Measurements from ENCODE around the gene PPP4R2. TPM values are rescaled to one million over a fixed set of nuclear protein-coding genes. Genes with fewer than 3 reads are reported as not detected.

The PPP4R2 gene
- total and polyA plus RNA-seq, 10 of the 15 experiments (the other 5 are each of a cell fraction or from before 2014, with no cell fraction given) = 16.7 to 83.4 (median 38.9) TPM

DNA sequence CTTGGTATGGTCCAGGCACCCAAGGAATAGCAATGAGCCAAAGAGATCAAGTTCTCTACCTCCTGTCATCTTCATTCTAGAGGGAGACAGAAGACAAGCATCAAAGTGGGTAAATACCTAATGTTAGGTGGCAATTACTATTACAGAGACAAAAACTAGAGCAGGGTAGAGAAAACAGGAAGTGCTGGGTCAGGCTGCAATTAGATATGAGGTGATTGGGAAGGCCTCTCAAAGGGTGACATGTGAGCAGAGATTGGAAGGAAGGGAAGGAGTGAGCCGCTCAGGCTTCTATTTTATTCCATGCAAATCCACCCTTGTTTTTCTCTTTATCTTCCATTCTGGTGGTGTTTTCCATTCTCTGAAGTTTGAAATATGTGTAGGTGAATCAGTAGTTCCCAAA lies 102.3 kb downstream of the PPP4R2 start:
- ChIA-PET SMC1A (ENCODE audit: uncharacterized antibody, unreplicated experiment) (interaction anchor here (5.9 kb wide), 1 partner anchor 403 kb away, joined by 30 read pairs; no protein-coding TSS in a partner anchor), RAD21 (ENCODE audit: unreplicated experiment) (no interaction called here), CTCF (interaction anchor here (6.2 kb wide), 1 partner anchor 403 kb away, joined by 91 read pairs; no protein-coding TSS in a partner anchor), POLR2A (no interaction called here)
- BruUV-seq (replicated peaks) = no TSS peak
- Histone ChIP-seq H2AFZ (ENCODE audit: control insufficient read depth, low read depth, low read length) (no peak overlapping the region), H3K36me3 (ENCODE audit: control insufficient read depth in 2 of 2, insufficient read depth in 2 of 2, low read length in 1 of 2) (no peaks in the 10 kb centered on the region), H3K27me3 (replicated peaks in 1 of 2; ENCODE audit: control insufficient read depth in 2 of 2, insufficient read depth in 2 of 2, low read length in 1 of 2) (no peaks in the 10 kb centered on the region; a peak in 1 of 4 replicates), H3K79me2 (ENCODE audit: control insufficient read depth, insufficient read depth, low read length) (no peaks in the 10 kb centered on the region), H3K4me1 (ENCODE audit: control insufficient read depth, insufficient read depth, low read length) (no peaks in the 10 kb centered on the region), H3K27ac (ENCODE audit: control insufficient read depth, insufficient read depth) (no peak overlapping the region), H3K9ac (ENCODE audit: control insufficient read depth, insufficient read depth, low read length) (no peak overlapping the region), H4K20me1 (ENCODE audit: control insufficient read depth, insufficient read depth) (no peaks in the 10 kb centered on the region), H3K4me2 (ENCODE audit: control insufficient read depth, insufficient read depth) (no peak overlapping the region), H3K4me3 (no peak overlapping the region), H3K9me3 (replicated peaks; ENCODE audit: control insufficient read depth, insufficient read depth, low read length) (no peaks in the 10 kb centered on the region)
- TF ChIP-seq RAD21 (IDR thresholded peaks at IDR 0.05; ENCODE audit: insufficient read depth, low read depth, low read length) (no peak), SPI1 (IDR thresholded peaks at IDR 0.05; ENCODE audit: borderline replicate concordance, insufficient read depth, low read depth, low read length) (peak; percentile 81), PML (IDR thresholded peaks at IDR 0.05; ENCODE audit: low read length) (no peak), EED (IDR thresholded peaks at IDR 0.05; ENCODE audit: low read depth) (no peak)
- WGBS (ENCODE audit: insufficient coverage, insufficient replicate concordance, low lambda C conversion rate, missing lambda C conversion rate) = 42% methylated on average over 1 of the region's 1 CpG
- intact Hi-C loops (cut with micrococcal nuclease; ENCODE audit: unreplicated experiment) (no loop called here), in situ Hi-C loops (cut with MboI) (loop anchor here (5.0 kb wide), 1 partner anchor 403 kb away; no protein-coding TSS in a partner anchor)
- FAIRE-seq = no peak
- no peak for DNase-seq (ENCODE audit: low read depth, low spot score)
- no peak for ATAC-seq

DNA sequence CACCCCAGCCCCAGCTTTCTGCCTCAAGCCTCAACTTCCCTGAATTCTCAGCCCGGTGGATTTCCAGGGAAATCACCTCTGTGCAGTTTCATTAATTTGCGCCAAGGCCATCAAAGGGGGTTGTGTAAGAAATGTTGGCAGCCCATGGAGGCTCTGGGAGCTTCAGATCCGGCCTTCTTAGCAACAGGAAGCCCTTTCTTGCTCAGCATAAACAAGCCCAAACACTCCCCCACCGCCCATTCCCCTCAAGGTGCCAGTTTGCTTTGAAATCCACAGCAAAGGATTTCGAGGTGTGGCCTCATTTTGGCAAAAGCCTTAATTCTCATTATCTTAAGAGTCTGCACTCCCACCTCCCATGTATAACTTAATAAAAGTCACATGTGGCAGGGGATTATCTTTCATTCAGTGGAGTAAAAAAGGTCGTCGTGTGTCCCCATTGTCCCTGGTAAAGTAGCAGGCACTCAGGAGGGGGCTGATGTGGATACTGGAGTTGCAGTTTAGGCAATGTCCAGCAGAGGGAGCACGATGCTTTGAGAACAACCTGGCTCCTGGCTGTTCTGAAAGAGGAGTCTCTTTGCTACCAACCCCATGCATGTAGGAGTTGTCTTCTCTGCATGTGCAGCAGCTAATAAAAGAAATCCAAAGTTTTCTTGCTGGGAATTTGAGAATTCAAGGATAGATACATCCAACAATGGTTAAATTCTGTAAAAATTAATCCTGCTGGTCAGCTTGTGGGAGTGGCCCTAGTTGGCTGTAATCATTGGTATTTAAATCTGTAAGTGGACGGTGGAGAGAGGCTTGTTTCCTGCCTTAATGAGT lies 104.3 kb downstream of the PPP4R2 start:
- ChIA-PET SMC1A (ENCODE audit: uncharacterized antibody, unreplicated experiment) (interaction anchor here (1.0 to 2.2 kb wide), 7 partner anchors 28 to 401 kb away, joined by 3 to 16 read pairs (median 3); no protein-coding TSS in a partner anchor), RAD21 (ENCODE audit: unreplicated experiment) (interaction anchor here (1.0 to 5.8 kb wide), 2 partner anchors 331 to 401 kb away, joined by 3 to 44 read pairs; no protein-coding TSS in a partner anchor), CTCF (interaction anchor here (0.7 to 6.2 kb wide), 12 partner anchors 11 to 401 kb away, joined by 3 to 91 read pairs (median 4); no protein-coding TSS in a partner anchor), POLR2A (no interaction called here)
- 7% methylated on average over 9 of the region's 9 CpGs for WGBS (ENCODE audit: insufficient coverage, insufficient replicate concordance, low lambda C conversion rate, missing lambda C conversion rate)
- in situ Hi-C loops (cut with MboI) (no loop called here), intact Hi-C loops (cut with micrococcal nuclease; ENCODE audit: unreplicated experiment) (loop anchor here (1.0 to 5.0 kb wide), 3 partner anchors 331 to 401 kb away; no protein-coding TSS in a partner anchor)
- H3K9ac ChIP-seq (ENCODE audit: control insufficient read depth, insufficient read depth, low read length) = no peak overlapping the region
- FAIRE-seq = peak; percentile 96
- DNase-seq (ENCODE audit: low read depth, low spot score) = peak; percentile 23
- H3K9me3 ChIP-seq (replicated peaks; ENCODE audit: control insufficient read depth, insufficient read depth, low read length) = no peaks in the 10 kb centered on the region
- H4K20me1 ChIP-seq (ENCODE audit: control insufficient read depth, insufficient read depth) = no peaks in the 10 kb centered on the region
- no TSS peak for BruUV-seq (replicated peaks)
- no peaks in the 10 kb centered on the region; a peak in 1 of 4 replicates for H3K27me3 ChIP-seq (replicated peaks in 1 of 2; ENCODE audit: control insufficient read depth in 2 of 2, insufficient read depth in 2 of 2, low read length in 1 of 2)
- H3K4me2 ChIP-seq (ENCODE audit: control insufficient read depth, insufficient read depth) = no peak overlapping the region
- no peak overlapping the region for H3K4me3 ChIP-seq
- no peaks in the 10 kb centered on the region for H3K4me1 ChIP-seq (ENCODE audit: control insufficient read depth, insufficient read depth, low read length)
- no peak overlapping the region for H3K27ac ChIP-seq (ENCODE audit: control insufficient read depth, insufficient read depth)
- no peaks in the 10 kb centered on the region for H3K79me2 ChIP-seq (ENCODE audit: control insufficient read depth, insufficient read depth, low read length)
- peak; percentile 98 for ATAC-seq
- no peaks in the 10 kb centered on the region for H3K36me3 ChIP-seq (ENCODE audit: control insufficient read depth in 2 of 2, insufficient read depth in 2 of 2, low read length in 1 of 2)
- no peak overlapping the region for H2AFZ ChIP-seq (ENCODE audit: control insufficient read depth, low read depth, low read length)
- TF ChIP-seq NRF1 (conservative IDR thresholded peaks at IDR 0.05; ENCODE audit: low read depth, low read length) = no peak
- TF ChIP-seq SMC3 (IDR thresholded peaks at IDR 0.05; ENCODE audit: borderline replicate concordance, low read length) = peak; percentile 94
- no peak for TF ChIP-seq ZZZ3 (IDR thresholded peaks at IDR 0.05; ENCODE audit: control insufficient read depth, insufficient read length, low read depth)
- TF ChIP-seq MEF2A (IDR thresholded peaks at IDR 0.05; ENCODE audit: insufficient read depth, low read depth, low read length) = no peak
- no peak for TF ChIP-seq TCF7 (IDR thresholded peaks at IDR 0.05; ENCODE audit: borderline replicate concordance)
- no peak for TF ChIP-seq NFXL1 (IDR thresholded peaks at IDR 0.05; ENCODE audit: borderline replicate concordance)
- TF ChIP-seq, protein P1, sequence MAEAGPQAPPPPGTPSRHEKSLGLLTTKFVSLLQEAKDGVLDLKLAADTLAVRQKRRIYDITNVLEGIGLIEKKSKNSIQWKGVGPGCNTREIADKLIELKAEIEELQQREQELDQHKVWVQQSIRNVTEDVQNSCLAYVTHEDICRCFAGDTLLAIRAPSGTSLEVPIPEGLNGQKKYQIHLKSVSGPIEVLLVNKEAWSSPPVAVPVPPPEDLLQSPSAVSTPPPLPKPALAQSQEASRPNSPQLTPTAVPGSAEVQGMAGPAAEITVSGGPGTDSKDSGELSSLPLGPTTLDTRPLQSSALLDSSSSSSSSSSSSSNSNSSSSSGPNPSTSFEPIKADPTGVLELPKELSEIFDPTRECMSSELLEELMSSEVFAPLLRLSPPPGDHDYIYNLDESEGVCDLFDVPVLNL (IDR thresholded peaks at IDR 0.05; ENCODE audit: low read depth, low read length) = no peak
- no peak for TF ChIP-seq TBL1XR1 (IDR thresholded peaks at IDR 0.05; ENCODE audit: low read depth, low read length)
- no peak for TF ChIP-seq MTA3 (IDR thresholded peaks at IDR 0.05; ENCODE audit: borderline replicate concordance, low read length)
